ENCODE data around the gene PPM1A.
A peak's percentile ranks its signal among the peaks of the same experiment; 100 is the strongest.

The PPM1A gene

DNA sequence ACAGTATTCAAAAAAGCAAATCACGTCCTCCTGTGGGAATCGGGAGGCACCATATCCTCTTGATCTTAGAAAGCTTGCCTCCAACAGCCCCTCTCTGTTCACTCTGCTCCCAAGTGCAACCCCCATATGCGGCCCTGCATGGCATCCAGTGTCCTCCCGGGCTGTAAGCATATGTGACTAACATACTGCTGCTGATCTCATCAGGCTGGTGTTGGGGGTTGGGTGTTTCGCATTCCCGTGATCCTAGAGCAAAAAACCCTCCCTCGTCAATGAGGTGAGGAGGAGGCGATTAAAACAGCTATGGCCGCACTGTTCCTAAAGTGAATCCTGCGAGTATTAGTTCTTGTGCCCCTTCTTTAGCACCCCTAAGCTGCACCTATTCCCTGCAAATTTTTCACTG is 28.1 kb upstream of the PPM1A start:
- Histone ChIP-seq H2AFZ (ENCODE audit: low read length) (no peak overlapping the region), H4K20me1 (ENCODE audit: insufficient read depth, low read length) (no peaks in the 10 kb centered on the region), H3K9me2 (ENCODE audit: low read depth, low read length) (no peaks in the 10 kb centered on the region), H3K27me3 (ENCODE audit: insufficient read depth, low read length) (no peaks in the 10 kb centered on the region), H3K9me3 (ENCODE audit: low read length) (no peaks in the 10 kb centered on the region), H3K9ac (ENCODE audit: low read length) (no peak overlapping the region), H3K36me3 (ENCODE audit: insufficient read depth, low read length) (no peaks in the 10 kb centered on the region), H3K4me1 (ENCODE audit: insufficient read depth, low read length, severe bottlenecking) (peaks cover 61% of the 10 kb centered on the region), H3K4me2 (ENCODE audit: low read length) (no peak overlapping the region), H3K79me2 (ENCODE audit: insufficient read depth, low read length) (no peaks in the 10 kb centered on the region), H3F3A (ENCODE audit: insufficient read depth, low read length) (no peaks in the 10 kb centered on the region), H3K27ac (ENCODE audit: low read depth, low read length, poor library complexity, severe bottlenecking) (peak overlapping the region; percentile 82), H3K4me3 (ENCODE audit: low read depth, low read length, poor library complexity, severe bottlenecking) (no peak overlapping the region)
- TF ChIP-seq EZH2 (IDR thresholded peaks at IDR 0.05; ENCODE audit: borderline replicate concordance, low read length), result no peak
- TF ChIP-seq, protein P1, sequence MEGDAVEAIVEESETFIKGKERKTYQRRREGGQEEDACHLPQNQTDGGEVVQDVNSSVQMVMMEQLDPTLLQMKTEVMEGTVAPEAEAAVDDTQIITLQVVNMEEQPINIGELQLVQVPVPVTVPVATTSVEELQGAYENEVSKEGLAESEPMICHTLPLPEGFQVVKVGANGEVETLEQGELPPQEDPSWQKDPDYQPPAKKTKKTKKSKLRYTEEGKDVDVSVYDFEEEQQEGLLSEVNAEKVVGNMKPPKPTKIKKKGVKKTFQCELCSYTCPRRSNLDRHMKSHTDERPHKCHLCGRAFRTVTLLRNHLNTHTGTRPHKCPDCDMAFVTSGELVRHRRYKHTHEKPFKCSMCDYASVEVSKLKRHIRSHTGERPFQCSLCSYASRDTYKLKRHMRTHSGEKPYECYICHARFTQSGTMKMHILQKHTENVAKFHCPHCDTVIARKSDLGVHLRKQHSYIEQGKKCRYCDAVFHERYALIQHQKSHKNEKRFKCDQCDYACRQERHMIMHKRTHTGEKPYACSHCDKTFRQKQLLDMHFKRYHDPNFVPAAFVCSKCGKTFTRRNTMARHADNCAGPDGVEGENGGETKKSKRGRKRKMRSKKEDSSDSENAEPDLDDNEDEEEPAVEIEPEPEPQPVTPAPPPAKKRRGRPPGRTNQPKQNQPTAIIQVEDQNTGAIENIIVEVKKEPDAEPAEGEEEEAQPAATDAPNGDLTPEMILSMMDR (IDR thresholded peaks at IDR 0.05; ENCODE audit: low read length), result no peak

DNA sequence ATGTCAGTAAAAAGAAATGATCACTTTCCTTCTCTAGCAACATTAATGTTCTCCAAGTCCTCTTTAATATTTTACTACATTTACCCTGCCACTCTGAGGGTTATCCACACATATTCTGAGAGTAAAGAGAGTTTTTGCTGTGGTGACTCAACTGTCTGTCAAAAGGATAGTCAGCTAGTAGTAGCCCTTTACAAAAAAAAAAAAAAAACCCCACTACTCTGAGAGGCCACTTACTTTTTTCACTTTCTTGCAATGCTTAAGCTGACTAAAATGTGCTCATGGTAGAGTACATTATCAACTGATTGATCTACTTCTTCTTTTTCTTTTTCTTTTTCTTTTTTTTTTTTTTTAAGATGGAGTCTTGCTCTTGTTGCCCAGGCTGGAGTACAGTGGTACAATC is 27.6 kb upstream of the PPM1A start:
- Histone ChIP-seq H3K27ac (ENCODE audit: low read depth, low read length, poor library complexity, severe bottlenecking) (peak overlapping the region; percentile 82), H3K36me3 (ENCODE audit: insufficient read depth, low read length) (no peaks in the 10 kb centered on the region), H3K9me3 (ENCODE audit: low read length) (no peaks in the 10 kb centered on the region), H3K79me2 (ENCODE audit: insufficient read depth, low read length) (no peaks in the 10 kb centered on the region), H3K27me3 (ENCODE audit: insufficient read depth, low read length) (no peaks in the 10 kb centered on the region), H3F3A (ENCODE audit: insufficient read depth, low read length) (no peaks in the 10 kb centered on the region), H3K4me2 (ENCODE audit: low read length) (no peak overlapping the region), H2AFZ (ENCODE audit: low read length) (no peak overlapping the region; the same call in 1 of the 2 replicates), H3K9me2 (ENCODE audit: low read depth, low read length) (no peaks in the 10 kb centered on the region), H3K9ac (ENCODE audit: low read length) (no peak overlapping the region), H3K4me3 (ENCODE audit: low read depth, low read length, poor library complexity, severe bottlenecking) (no peak overlapping the region), H4K20me1 (ENCODE audit: insufficient read depth, low read length) (no peaks in the 10 kb centered on the region), H3K4me1 (ENCODE audit: insufficient read depth, low read length, severe bottlenecking) (peaks cover 55% of the 10 kb centered on the region)
- TF ChIP-seq, protein P1 (IDR thresholded peaks at IDR 0.05; ENCODE audit: low read length), result no peak
- TF ChIP-seq EZH2 (IDR thresholded peaks at IDR 0.05; ENCODE audit: borderline replicate concordance, low read length), result no peak

DNA sequence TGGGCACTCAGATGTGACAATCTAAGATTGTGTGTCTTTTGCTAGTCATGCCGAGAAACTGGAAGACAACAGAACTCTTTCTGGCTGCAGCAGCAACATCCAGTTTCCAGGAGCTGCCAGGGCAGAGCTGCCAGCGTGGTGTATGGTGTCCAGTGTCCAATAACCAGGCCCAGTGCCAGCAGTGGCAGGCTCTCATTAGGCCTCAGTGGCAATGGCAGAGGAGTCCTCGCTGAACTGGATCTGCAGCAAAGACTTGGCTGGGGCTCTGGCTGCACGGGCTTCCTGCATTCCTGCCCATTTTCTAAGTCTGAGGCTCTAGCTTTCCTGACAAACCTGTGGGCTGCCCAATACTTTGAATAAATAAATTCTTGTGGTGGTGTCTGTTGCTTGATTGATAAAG is 26.2 kb upstream of the PPM1A start:
- Histone ChIP-seq H3K4me2 (ENCODE audit: low read length) (no peak overlapping the region), H2AFZ (ENCODE audit: low read length) (peak overlapping the region; percentile 57)

More for the DNA sequence above, 26.2 kb upstream of the PPM1A start:
- no peak overlapping the region for H3K27ac ChIP-seq (ENCODE audit: low read depth, low read length, poor library complexity, severe bottlenecking)
- no peak overlapping the region for H3K9ac ChIP-seq (ENCODE audit: low read length)
- H3F3A ChIP-seq (ENCODE audit: insufficient read depth, low read length), result no peaks in the 10 kb centered on the region
- H3K9me3 ChIP-seq (ENCODE audit: low read length), result no peaks in the 10 kb centered on the region
- no peak overlapping the region for H3K4me3 ChIP-seq (ENCODE audit: low read depth, low read length, poor library complexity, severe bottlenecking)
- no peaks in the 10 kb centered on the region for H3K36me3 ChIP-seq (ENCODE audit: insufficient read depth, low read length)
- TF ChIP-seq EZH2 (IDR thresholded peaks at IDR 0.05; ENCODE audit: borderline replicate concordance, low read length), result no peak
- TF ChIP-seq, protein P1 (IDR thresholded peaks at IDR 0.05; ENCODE audit: low read length), result no peak
- no peaks in the 10 kb centered on the region for H3K9me2 ChIP-seq (ENCODE audit: low read depth, low read length)
- H4K20me1 ChIP-seq (ENCODE audit: insufficient read depth, low read length), result no peaks in the 10 kb centered on the region
- peaks cover 42% of the 10 kb centered on the region for H3K4me1 ChIP-seq (ENCODE audit: insufficient read depth, low read length, severe bottlenecking)
- no peaks in the 10 kb centered on the region for H3K79me2 ChIP-seq (ENCODE audit: insufficient read depth, low read length)
- H3K27me3 ChIP-seq (ENCODE audit: insufficient read depth, low read length), result no peaks in the 10 kb centered on the region

Data from OCI-LY1 (cell line).